GM12878 (cell line): ENCODE measurements around the gene RIPOR3.

Source experiments
- ATF3 ChIP-seq: IDR thresholded peaks from 2 replicates; pipeline ENCODE4 v1.6.1; 2011; ENCODE audit warnings: low read depth, mild to moderate bottlenecking, low read length, moderate library complexity, borderline replicate concordance; ENCODE audit errors: extremely low read depth
- ATF7 ChIP-seq: fragments of 450-650 bp; IDR thresholded peaks from 2 replicates; pipeline ENCODE4 v1.6.1; 2016; ENCODE audit warnings: low read depth, mild to moderate bottlenecking
- CHD1 ChIP-seq: IDR thresholded peaks from 2 replicates; pipeline ENCODE4 v1.6.1; 2012; ENCODE audit warnings: low read depth, low read length, improper control_type of control experiment
- CREM ChIP-seq: IDR thresholded peaks from 2 replicates; pipeline ENCODE4 v1.6.1; 2014; ENCODE audit warnings: antibody characterized with exemption, low read depth
- CTCF ChIP-seq, 3 experiments: IDR thresholded peaks in 2 of 3; conservative IDR thresholded peaks in 1 of 3; 2 replicates each; pipeline ENCODE4 v1.5.1; 2011; ENCODE audit warnings: low read depth in 3 of 3, low read length in 3 of 3, mild to moderate bottlenecking in 3 of 3, control low read depth in 2 of 3, moderate library complexity in 2 of 3, inconsistent platforms in 1 of 3, mixed read lengths in 1 of 3; ENCODE audit not compliant: control insufficient read depth in 2 of 3, insufficient read depth in 1 of 3; ENCODE audit errors: extremely low read depth in 1 of 3
- HDAC2 ChIP-seq: fragments of 200-600 bp; sonication (generic); IDR thresholded peaks from 2 replicates; pipeline ENCODE4 v1.6.1; 2017
- KAT2A ChIP-seq: conservative IDR thresholded peaks from 2 replicates; pipeline ENCODE4 v1.6.1; 2011; ENCODE audit warnings: low read depth, low read length; ENCODE audit not compliant: control insufficient read depth
- POLR2A ChIP-seq: IDR thresholded peaks from 2 replicates; pipeline ENCODE4 v1.6.1; 2011; ENCODE audit warnings: low read depth, mild to moderate bottlenecking, low read length
- POLR2AphosphoS5 ChIP-seq: IDR thresholded peaks from 2 replicates; pipeline ENCODE4 v1.6.1; 2011; ENCODE audit warnings: mild to moderate bottlenecking, low read length, inconsistent platforms
- RAD21 ChIP-seq: IDR thresholded peaks from 2 replicates; pipeline ENCODE4 v1.6.1; 2011; ENCODE audit warnings: mild to moderate bottlenecking, low read depth, low read length, moderate library complexity; ENCODE audit not compliant: insufficient read depth

GRCh38 chr20:50608750-50609104 is 82.6 kb downstream of the RIPOR3 start:
- TF ChIP-seq CREM (no peak), HDAC2 (no peak), POLR2A (no peak), RAD21 (no peak), CTCF (IDR thresholded peaks at IDR 0.05 in 2 of 3, conservative IDR thresholded peaks at IDR 0.05 in 1 of 3; ENCODE audit: control insufficient read depth in 2 of 3, extremely low read depth in 1 of 3, insufficient read depth in 1 of 3, low read depth in 3 of 3, low read length in 3 of 3) (no peak), ATF7 (no peak), POLR2AphosphoS5 (no peak), KAT2A (no peak), ATF3 (no peak), CHD1 (no peak)
